Measurements from ENCODE around the gene GTF3C5.
"Not testable (repeated sequence)": the region's sequence is repeated elsewhere in the genome, so short reads cannot be mapped to it uniquely, and the experiment has no call there.

The GTF3C5 gene

GRCh38 chr9:132996526-132996925 is 34.3 kb upstream of the GTF3C5 start:
- DNase-seq, result no peak

DNA sequence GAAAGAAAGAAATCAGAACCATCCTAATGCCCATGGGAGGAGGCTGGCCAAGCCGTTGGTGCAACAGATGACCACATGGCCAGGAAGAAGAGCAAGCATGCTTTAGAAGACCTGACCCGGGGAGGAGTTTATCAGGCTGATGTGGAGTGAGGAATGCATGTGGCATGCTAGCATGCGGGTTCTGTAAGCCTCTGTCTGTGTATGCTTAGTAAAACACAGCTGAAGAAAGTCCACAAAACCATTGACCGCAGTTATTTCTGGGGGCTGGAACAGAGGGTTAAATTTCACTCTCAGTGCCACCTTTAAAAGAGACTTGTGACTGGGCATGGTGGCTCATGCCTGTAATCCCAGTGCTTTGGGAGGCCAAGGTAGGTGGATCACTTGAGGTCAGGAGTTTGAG is 33.2 kb upstream of the GTF3C5 start:
- no peak for DNase-seq

DNA sequence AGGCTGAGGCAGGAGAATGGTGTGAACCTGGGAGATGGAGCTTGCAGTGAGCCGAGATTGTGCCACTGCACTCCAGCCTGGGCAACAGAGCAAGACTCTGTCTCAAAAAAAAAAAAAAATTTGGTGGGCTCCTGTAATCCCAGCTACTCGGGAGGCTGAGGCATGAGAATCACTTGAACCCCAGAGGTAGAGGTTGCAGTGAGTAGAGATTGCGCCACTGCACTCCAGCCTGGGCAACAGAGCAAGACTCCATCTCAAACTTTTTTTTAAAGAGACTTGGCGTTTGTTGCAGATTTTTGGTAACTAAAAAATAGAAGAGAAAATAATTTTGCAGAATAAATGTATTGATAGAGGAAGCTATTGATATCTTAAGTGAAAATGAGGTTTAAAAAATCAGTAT is 32.6 kb upstream of the GTF3C5 start:
- not testable (repeated sequence) for DNase-seq

- no peak for DNase-seq
Measured at GRCh38 chr9:132998831-132999635, 31.8 kb upstream of the GTF3C5 start.

GRCh38 chr9:133002147-133003070 is 28.4 kb upstream of the GTF3C5 start:
- DNase-seq, result no peak

DNA sequence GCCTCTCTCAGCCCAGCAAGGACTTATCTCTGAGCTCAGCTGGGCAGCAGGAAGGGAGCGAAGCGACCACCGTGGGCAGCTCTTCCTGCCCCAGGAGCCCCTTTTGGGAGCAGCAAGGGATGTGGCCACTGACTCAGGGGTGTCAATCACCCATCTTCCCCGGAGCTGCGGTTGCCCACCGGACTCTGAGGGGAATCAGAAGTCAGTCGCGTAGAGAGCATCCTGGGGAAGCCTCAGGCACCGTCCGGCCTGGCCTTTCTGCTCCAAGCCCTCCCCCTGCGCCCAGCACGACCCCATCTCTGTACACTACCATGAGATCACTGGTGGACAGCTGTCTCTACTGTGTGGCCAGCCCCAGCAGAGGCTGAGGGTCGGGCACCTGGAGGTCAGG is 27.7 kb upstream of the GTF3C5 start:
- no peak for DNase-seq

DNA sequence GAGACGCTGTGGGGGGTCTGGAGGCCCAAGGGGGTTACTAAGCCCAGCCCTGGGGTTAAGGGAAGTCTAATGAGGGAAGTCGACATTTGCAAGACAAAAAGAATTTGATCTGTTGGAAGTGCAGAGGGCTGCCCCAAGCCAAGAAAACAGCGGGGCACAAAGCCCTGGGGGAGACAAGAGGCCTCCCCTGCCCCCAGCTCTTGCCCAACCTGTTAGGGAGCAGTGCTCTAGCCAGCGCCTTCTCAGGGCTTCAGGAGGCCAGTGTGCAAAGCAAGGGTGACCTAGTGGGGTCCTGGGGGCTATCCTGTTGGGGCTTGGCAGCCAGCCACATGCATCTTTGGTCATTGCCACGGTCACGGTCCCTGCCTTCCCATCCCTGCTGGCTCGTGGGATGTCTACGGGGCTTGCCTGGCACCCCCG is 27.1 kb upstream of the GTF3C5 start:
- no peak for DNase-seq

DNA sequence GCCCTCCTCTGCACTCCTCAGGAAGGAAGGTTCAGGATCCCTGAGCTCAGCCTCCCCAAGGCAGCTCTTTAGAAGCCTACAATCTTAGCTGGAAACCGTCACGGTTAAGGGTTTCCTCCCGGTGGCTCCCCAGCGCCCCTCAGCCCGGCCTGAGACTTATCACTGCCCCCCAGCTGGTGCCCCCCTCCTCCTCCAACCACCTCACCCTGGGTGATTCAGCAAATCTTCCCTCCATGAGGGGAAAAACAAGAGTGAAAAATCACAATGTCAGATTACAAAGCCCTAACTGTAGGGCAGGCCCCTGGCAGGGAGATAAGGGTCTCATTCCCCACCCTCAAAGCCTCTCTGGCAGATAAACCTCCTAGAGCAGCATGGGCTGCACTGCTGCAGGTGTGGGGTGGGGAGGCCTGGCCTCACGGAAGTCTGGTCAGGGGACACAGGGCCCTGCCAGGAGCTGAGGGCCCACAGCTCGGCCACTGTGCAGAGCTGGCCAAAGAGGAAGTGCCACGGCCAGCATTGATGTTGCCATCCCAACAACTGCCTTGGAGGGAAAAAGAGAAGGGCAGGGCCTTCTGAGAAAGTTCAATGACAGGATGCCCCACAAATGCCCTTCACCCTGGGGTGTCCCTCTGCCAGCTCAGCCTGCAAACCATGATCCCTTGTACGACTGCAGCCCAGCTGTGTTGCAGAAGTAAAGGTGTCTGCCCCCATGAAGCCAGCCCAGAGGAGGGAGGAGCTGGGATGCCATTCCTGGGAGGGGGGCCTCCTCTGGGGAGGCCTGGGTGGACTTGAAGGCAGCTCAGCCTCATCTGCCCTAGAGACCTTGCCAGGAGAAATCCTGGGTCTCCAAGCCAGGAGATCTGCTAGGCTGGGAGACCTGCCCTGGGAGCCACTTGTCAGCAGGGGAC is 26.5 kb upstream of the GTF3C5 start:
- DNase-seq, result no peak

- no peak for DNase-seq
Measured at GRCh38 chr9:133004999-133005760, 25.6 kb upstream of the GTF3C5 start.

DNA sequence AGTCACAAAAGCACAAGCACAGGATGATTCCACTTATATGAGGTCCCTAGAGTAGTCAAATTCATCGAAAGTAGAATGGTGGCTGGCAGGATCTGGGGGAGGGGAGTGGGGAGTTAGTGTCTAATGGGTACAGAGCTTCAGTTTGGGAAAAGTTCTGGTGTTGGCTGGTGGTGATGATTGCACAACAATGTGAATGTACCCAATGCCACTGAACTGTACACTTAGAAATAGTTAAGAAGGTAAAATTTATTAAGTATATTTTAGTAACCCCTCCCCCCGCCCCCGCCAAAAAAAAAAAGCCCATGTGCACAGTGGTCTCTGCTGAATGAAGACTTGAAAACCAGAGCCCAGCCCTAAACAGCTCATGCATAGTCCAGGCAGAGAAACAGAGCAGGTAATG is 24.8 kb upstream of the GTF3C5 start:
- no peak for DNase-seq

- DNase-seq, result no peak
Measured at GRCh38 chr9:133006731-133007352, 24.0 kb upstream of the GTF3C5 start.

GRCh38 chr9:133008406-133008805 is 22.4 kb upstream of the GTF3C5 start:
- no peak for DNase-seq

GRCh38 chr9:133008824-133009223 is 22.0 kb upstream of the GTF3C5 start:
- DNase-seq, result no peak

DNA sequence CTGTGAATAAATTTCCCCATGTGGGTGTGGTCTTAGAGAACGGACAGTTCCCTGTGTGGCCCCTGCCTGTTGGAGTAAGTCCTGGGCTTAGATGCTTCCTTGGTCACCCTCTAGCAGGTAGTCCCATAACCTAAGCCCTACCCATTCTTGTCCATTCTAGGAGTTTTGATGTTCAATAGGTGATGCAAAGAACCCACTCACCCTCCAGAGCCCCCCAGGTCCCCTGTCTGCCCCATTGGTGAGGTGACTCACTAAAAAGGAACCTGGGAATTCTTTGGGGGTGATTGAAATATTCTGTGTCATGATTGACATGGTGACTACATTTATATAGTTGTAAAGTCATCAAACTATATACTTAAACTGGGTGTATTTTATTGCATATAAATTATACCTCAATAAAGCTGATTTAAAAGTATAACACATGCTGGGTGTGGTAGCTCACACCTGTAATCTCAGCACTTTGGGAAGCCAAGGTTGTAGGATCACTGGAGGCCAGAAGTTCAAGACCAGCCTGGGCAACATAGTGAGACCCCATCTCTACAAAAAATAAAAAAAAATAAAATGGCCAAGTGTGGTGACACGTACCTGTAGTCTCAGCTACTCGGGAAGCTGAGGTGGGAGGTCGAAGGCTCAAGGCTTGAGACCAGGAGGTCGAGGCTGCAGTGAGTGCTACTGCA is 20.8 kb upstream of the GTF3C5 start:
- no peak for DNase-seq

DNA sequence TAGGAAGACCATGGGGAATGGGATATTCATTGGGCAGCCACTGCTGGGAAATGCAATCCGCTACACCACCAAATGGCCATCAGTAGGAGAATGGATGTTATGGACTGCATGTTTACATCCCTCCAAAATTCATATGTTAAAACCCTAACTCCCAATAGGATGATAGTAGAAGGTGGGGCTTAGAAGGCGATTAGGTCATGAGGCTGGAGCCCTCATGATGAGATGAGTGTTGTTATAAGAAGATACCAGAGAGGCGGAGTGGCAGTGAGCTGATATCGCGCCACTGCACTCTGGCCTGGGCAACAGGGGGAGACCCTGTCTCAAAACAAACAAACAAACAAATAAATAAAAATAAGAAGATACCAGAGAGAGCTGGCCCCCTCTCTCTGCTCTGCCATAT is 16.1 kb upstream of the GTF3C5 start:
- no peak for DNase-seq

DNA sequence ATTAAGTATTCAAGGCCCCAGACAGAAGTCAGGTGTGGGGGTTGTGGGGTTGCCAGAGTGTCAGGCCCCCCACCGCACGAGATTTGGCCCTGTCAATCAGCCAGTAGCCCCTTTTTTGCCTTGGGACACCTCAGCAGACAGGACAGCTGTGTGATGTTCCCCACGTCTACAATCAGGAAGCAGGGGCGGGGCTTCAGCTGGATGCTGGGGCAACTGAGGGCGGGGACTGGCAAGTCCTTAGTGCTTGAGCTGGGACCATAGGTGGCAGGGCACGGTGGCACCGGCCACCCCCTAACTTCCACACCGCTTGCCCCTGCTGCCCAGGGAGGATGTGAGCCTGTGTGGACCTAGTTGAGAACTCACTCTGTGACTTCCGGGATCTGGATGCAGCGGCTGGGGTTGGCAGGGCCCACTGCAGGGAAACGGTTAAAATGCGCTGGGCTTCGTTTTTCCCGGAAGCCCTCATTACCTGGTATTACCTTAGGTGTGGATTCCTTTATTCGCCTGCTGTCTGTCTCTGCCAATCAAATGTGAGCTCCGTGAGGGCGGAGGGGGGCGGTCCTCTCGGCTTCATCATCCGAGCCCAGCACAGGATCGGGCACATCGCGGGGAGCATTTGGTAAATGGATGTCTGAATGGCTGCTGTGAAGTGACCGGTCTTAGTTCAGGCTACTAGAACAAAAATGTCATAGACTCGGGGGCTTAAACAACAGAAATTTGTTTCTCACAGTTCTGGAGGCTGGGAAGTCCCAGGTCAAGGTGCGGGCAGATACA is 7.5 kb upstream of the GTF3C5 start:
- peak; percentile 27 for DNase-seq

- DNase-seq, result no peak
Measured at GRCh38 chr9:133026426-133026825, 4.4 kb upstream of the GTF3C5 start.

GRCh38 chr9:133027134-133027533 is 3.7 kb upstream of the GTF3C5 start:
- DNase-seq, result no peak

DNA sequence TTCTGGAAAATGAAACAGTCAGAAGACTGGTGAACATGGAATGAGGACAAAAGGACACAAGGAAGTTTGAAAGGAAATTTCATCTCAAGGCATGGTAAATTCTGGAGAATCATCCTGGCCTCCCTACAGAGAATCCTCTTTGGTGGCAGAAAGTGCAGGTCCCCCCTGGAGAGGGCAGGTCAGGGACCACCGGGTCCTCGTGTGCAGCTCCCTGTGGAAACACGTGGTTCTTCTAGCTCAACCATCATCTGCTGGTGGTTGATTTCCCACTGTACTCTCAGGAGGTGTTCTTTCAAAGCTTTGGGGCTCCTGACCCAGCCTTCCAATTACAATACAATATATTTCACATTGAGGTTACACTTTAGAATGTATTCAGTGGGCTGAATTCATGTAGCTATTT is 2.6 kb upstream of the GTF3C5 start:
- DNase-seq, result no peak

- no peak for DNase-seq
Measured at GRCh38 chr9:133029994-133030316, 842 bp upstream of the GTF3C5 start.

GRCh38 chr9:133031130-133031422 is 279 bp downstream of the GTF3C5 start:
- no peak for DNase-seq
